ENCODE data around the gene ALPI.

The ALPI gene

GRCh38 chr2:232490221-232491138 lies 34.5 kb downstream of the ALPI start:
- no peak overlapping the region for H3K4me3 ChIP-seq (ENCODE audit: low read depth, low read length)
- TF ChIP-seq CTCF (IDR thresholded peaks at IDR 0.05; ENCODE audit: low read depth, low read length) = no peak
- H3K9me3 ChIP-seq = no peaks in the 10 kb centered on the region
- H3K27me3 ChIP-seq = peaks cover 35% of the 10 kb centered on the region
- H3K4me1 ChIP-seq = no peaks in the 10 kb centered on the region
- H3K36me3 ChIP-seq = no peaks in the 10 kb centered on the region
- DNase-seq = peak; percentile 4

- no peak for TF ChIP-seq CTCF (IDR thresholded peaks at IDR 0.05; ENCODE audit: low read depth, low read length)
- peak; percentile 8 for DNase-seq
These were observed 35.3 kb downstream of the ALPI start for GRCh38 chr2:232491139-232491780.

GRCh38 chr2:232492236-232492848 lies 36.4 kb downstream of the ALPI start:
- H3K36me3 ChIP-seq = no peaks in the 10 kb centered on the region
- DNase-seq = no peak
- no peak for TF ChIP-seq CTCF (IDR thresholded peaks at IDR 0.05; ENCODE audit: low read depth, low read length)
- no peak overlapping the region for H3K4me3 ChIP-seq (ENCODE audit: low read depth, low read length)
- peaks cover 16% of the 10 kb centered on the region for H3K27me3 ChIP-seq
- H3K4me1 ChIP-seq = no peaks in the 10 kb centered on the region
- H3K9me3 ChIP-seq = no peaks in the 10 kb centered on the region

More at GRCh38 chr2:232491139-232491780, 35.3 kb downstream of the ALPI start:
- Histone ChIP-seq H3K4me3 (ENCODE audit: low read depth, low read length) (no peak overlapping the region), H3K36me3 (no peaks in the 10 kb centered on the region), H3K9me3 (no peaks in the 10 kb centered on the region), H3K27me3 (peaks cover 27% of the 10 kb centered on the region), H3K4me1 (no peaks in the 10 kb centered on the region)

- Histone ChIP-seq H3K27me3 (peaks cover 8% of the 10 kb centered on the region), H3K4me3 (ENCODE audit: low read depth, low read length) (no peak overlapping the region), H3K36me3 (no peaks in the 10 kb centered on the region), H3K9me3 (no peaks in the 10 kb centered on the region), H3K4me1 (no peaks in the 10 kb centered on the region)
- DNase-seq = peak; percentile 7
- no peak for TF ChIP-seq CTCF (IDR thresholded peaks at IDR 0.05; ENCODE audit: low read depth, low read length)
These were observed 37.2 kb downstream of the ALPI start for GRCh38 chr2:232492963-232493700.

- TF ChIP-seq CTCF (IDR thresholded peaks at IDR 0.05; ENCODE audit: low read depth, low read length) = no peak
- Histone ChIP-seq H3K9me3 (no peaks in the 10 kb centered on the region), H3K4me3 (ENCODE audit: low read depth, low read length) (no peak overlapping the region), H3K27me3 (peaks cover under 1% of the 10 kb centered on the region; the same call in 1 of the 2 replicates), H3K36me3 (no peaks in the 10 kb centered on the region), H3K4me1 (no peaks in the 10 kb centered on the region)
- DNase-seq = peak; percentile 8
These were observed 37.9 kb downstream of the ALPI start for GRCh38 chr2:232493701-232494474.

Measured in BE2C (cell line).